Fibroblast of pulmonary artery (primary cell): ENCODE data around the gene SHANK3.

Source experiments
- DNase-seq: peaks from one replicate; pipeline ENCODE4 v3.0.0-alpha.2; 2010; ENCODE audit warnings: low read depth
- H3K4me3 ChIP-seq: replicated peaks from 2 replicates; pipeline ENCODE4 v1.5.1; 2011; ENCODE audit warnings: low read depth, mild to moderate bottlenecking, control low read depth, low read length, moderate library complexity
- CTCF ChIP-seq: IDR thresholded peaks from 2 replicates; pipeline ENCODE4 v1.5.1; 2011; ENCODE audit warnings: mild to moderate bottlenecking, control low read depth, low read length, inconsistent platforms; ENCODE audit errors: missing control alignments

The SHANK3 gene

GRCh38 chr22:50693462-50693861, 20.8 kb downstream of the SHANK3 start:
- DNase-seq = no peak
- H3K4me3 ChIP-seq = no peak overlapping the region
- no peak for TF ChIP-seq CTCF

- H3K4me3 ChIP-seq = no peak overlapping the region
- DNase-seq = peak; percentile 22
- TF ChIP-seq CTCF = no peak
Observed at GRCh38 chr22:50694099-50694605, 21.5 kb downstream of the SHANK3 start.

GRCh38 chr22:50694766-50695420, 22.3 kb downstream of the SHANK3 start:
- no peak for DNase-seq
- TF ChIP-seq CTCF = no peak
- no peak overlapping the region for H3K4me3 ChIP-seq

- DNase-seq = no peak
- TF ChIP-seq CTCF = no peak
- H3K4me3 ChIP-seq = no peak overlapping the region
Observed at GRCh38 chr22:50695421-50696250, 23.0 kb downstream of the SHANK3 start.

- no peak for DNase-seq
- H3K4me3 ChIP-seq = no peak overlapping the region
- no peak for TF ChIP-seq CTCF
Observed at GRCh38 chr22:50696251-50696798, 23.7 kb downstream of the SHANK3 start.

- TF ChIP-seq CTCF = peak; percentile 55
- no peak for DNase-seq
- H3K4me3 ChIP-seq = peak overlapping the region; percentile 51
Observed at GRCh38 chr22:50696799-50697561, 24.4 kb downstream of the SHANK3 start.
